Endothelial cell (in vitro differentiated cells): Measurements from ENCODE around the gene GEN1. TPM values are rescaled to one million over a fixed set of nuclear protein-coding genes. Genes with fewer than 3 reads are reported as not detected.

ENCODE experiments used
- DNase-seq: peaks from one replicate; pipeline ENCODE4 v3.0.0; 2021; ENCODE audit warnings: low spot score
- H3K27ac Mint-ChIP-seq: one replicate; pipeline ENCODE4 v1.8.0; 2021; ENCODE audit warnings: mixed read lengths, inconsistent platforms; ENCODE audit not compliant: unreplicated experiment
- H3K27me3 Mint-ChIP-seq: one replicate; pipeline ENCODE4 v1.8.0; 2021; ENCODE audit warnings: mild to moderate bottlenecking, moderate library complexity, mixed read lengths, inconsistent platforms; ENCODE audit not compliant: unreplicated experiment
- H3K36me3 Mint-ChIP-seq: one replicate; pipeline ENCODE4 v1.8.0; 2021; ENCODE audit warnings: mild to moderate bottlenecking, low read depth, mixed read lengths, inconsistent platforms; ENCODE audit not compliant: unreplicated experiment
- H3K4me1 Mint-ChIP-seq: one replicate; pipeline ENCODE4 v1.8.0; 2021; ENCODE audit warnings: mild to moderate bottlenecking, mixed read lengths, inconsistent platforms; ENCODE audit not compliant: unreplicated experiment
- H3K4me3 Mint-ChIP-seq: one replicate; pipeline ENCODE4 v1.8.0; 2021; ENCODE audit warnings: mild to moderate bottlenecking, mixed read lengths, inconsistent platforms; ENCODE audit not compliant: unreplicated experiment
- H3K9me3 Mint-ChIP-seq: one replicate; pipeline ENCODE4 v1.8.0; 2021; ENCODE audit warnings: mixed read lengths, inconsistent platforms; ENCODE audit not compliant: unreplicated experiment
- CTCF ChIP-seq: fragments of 200-600 bp; sonication (generic); IDR thresholded peaks from one replicate; pipeline ENCODE4 v1.5.0; 2021; ENCODE audit warnings: antibody characterized with exemption; ENCODE audit not compliant: unreplicated experiment
- total RNA-seq: library from RNA; stranded (reverse); fragmentation: NEBNext Ultra II Directional; extraction: Animal tissue kit (Norgen Biotek cat#: 25700); gene quantifications from one replicate; pipeline ENCODE4 v1.2.1, GENCODE V29; 2021; ENCODE audit not compliant: unreplicated experiment

Gene GEN1
- total RNA-seq, 1 donor from 2014 or later, result 12.3 TPM

GRCh38 chr2:17740203-17740602, 13.7 kb upstream of the GEN1 start:
- Mint-ChIP-seq H3K9me3 (no peaks in the 10 kb centered on the region), H3K36me3 (peaks cover 22% of the 10 kb centered on the region), H3K4me3 (no peak overlapping the region), H3K27me3 (peaks cover 2% of the 10 kb centered on the region), H3K4me1 (peaks cover 5% of the 10 kb centered on the region), H3K27ac (no peak overlapping the region)
- no peak for TF ChIP-seq CTCF
- no peak for DNase-seq

GRCh38 chr2:17747684-17748452, 6.1 kb upstream of the GEN1 start:
- no peak overlapping the region for H3K4me3 Mint-ChIP-seq
- peak overlapping the region; percentile 57 for H3K27ac Mint-ChIP-seq
- no peak for DNase-seq

GRCh38 chr2:17748745-17749144, 5.2 kb upstream of the GEN1 start:
- Mint-ChIP-seq H3K27ac (no peak overlapping the region), H3K4me1 (peaks cover 11% of the 10 kb centered on the region), H3K4me3 (no peak overlapping the region), H3K27me3 (no peaks in the 10 kb centered on the region), H3K9me3 (no peaks in the 10 kb centered on the region), H3K36me3 (peaks cover 7% of the 10 kb centered on the region)
- no peak for DNase-seq
- TF ChIP-seq CTCF, result no peak

More at GRCh38 chr2:17747684-17748452, 6.1 kb upstream of the GEN1 start:
- no peaks in the 10 kb centered on the region for H3K9me3 Mint-ChIP-seq
- H3K4me1 Mint-ChIP-seq, result peaks cover 9% of the 10 kb centered on the region
- TF ChIP-seq CTCF, result no peak
- no peaks in the 10 kb centered on the region for H3K27me3 Mint-ChIP-seq
- peaks cover 4% of the 10 kb centered on the region for H3K36me3 Mint-ChIP-seq

GRCh38 chr2:17749753-17750438, 4.0 kb upstream of the GEN1 start:
- peaks cover 3% of the 10 kb centered on the region for H3K27me3 Mint-ChIP-seq
- no peak for TF ChIP-seq CTCF
- H3K4me1 Mint-ChIP-seq, result peaks cover 14% of the 10 kb centered on the region
- H3K36me3 Mint-ChIP-seq, result peaks cover 11% of the 10 kb centered on the region
- H3K9me3 Mint-ChIP-seq, result no peaks in the 10 kb centered on the region
- H3K27ac Mint-ChIP-seq, result peak overlapping the region; percentile 2
- no peak overlapping the region for H3K4me3 Mint-ChIP-seq
- no peak for DNase-seq

- peaks cover 18% of the 10 kb centered on the region for H3K4me1 Mint-ChIP-seq
- H3K36me3 Mint-ChIP-seq, result peaks cover 7% of the 10 kb centered on the region
- H3K4me3 Mint-ChIP-seq, result peak overlapping the region; percentile 96
- no peak overlapping the region for H3K27ac Mint-ChIP-seq
- TF ChIP-seq CTCF, result no peak
- peaks cover 5% of the 10 kb centered on the region for H3K27me3 Mint-ChIP-seq
- no peaks in the 10 kb centered on the region for H3K9me3 Mint-ChIP-seq
- DNase-seq, result no peak
These were observed 1.7 kb upstream of the GEN1 start for GRCh38 chr2:17752246-17752645.
